K562 (cell line): ENCODE data around the gene TIGAR. TPM values are rescaled to one million over a fixed set of nuclear protein-coding genes. Genes with fewer than 3 reads are reported as not detected.
A peak's percentile ranks its signal among the peaks of the same experiment; 100 is the strongest.

Source experiments
- ATAC-seq: fragments of 200-7000 bp; cut with Tn5 transposase; 3 replicates; pipeline ENCODE4 v1.9.1; 2020; ENCODE audit warnings: moderate library complexity
- BruUV-seq: library from RNA; stranded (reverse); fragments of 400-500 nt; replicated peaks from 2 replicates; lab custom pipeline; 2021; lab: Mats Ljungman, UMichigan
- CTCF ChIA-PET: fragments of 300-600 bp; formaldehyde crosslinking; extraction: SDS; loops from one replicate; lab custom pipeline; 2021; ENCODE audit warnings: low intra/inter-chr PET ratio; lab: Yijun Ruan, JAX
- POLR2A ChIA-PET: fragments of 300-600, 350-650 bp; sonication (Branson Sonifier 250); formaldehyde crosslinking; extraction: SDS; loops from one replicate; lab custom pipeline; 2021; ENCODE audit warnings: antibody characterized with exemption, inconsistent platforms; lab: Yijun Ruan, JAX
- DNase-seq, 4 experiments: peaks; one replicate each; pipeline versions ENCODE4 v3.0.0 to v3.0.0-alpha.2; 2011 to 2018; ENCODE audit warnings: low spot score in 3 of 4, mixed read lengths in 3 of 4; ENCODE audit errors: extremely low read depth in 1 of 4
- FAIRE-seq: peaks from 2 replicates; lab custom pipeline; 2011; peaks lifted over from hg19 to GRCh38; lab: Jason Lieb, UNC
- H2AFZ ChIP-seq: 2 replicates; pipeline ENCODE4 v1.6.0; 2011; ENCODE audit warnings: low read depth, low read length, control low read depth, inconsistent platforms
- H3K27ac ChIP-seq: fragments of 200-600 bp; 3 replicates; pipeline ENCODE4 v1.8.0; 2011; ENCODE audit warnings: low read depth, mild to moderate bottlenecking, control low read depth, inconsistent platforms, low read length, moderate library complexity, mixed read lengths; ENCODE audit errors: extremely low read depth
- H3K27me3 ChIP-seq, 2 experiments: fragments of 300-600 bp in 1 of 2; 2 replicates in 1 of 2; 3 replicates in 1 of 2; pipeline versions ENCODE4 v1.6.0 to v1.8.0; 2011; ENCODE audit warnings: inconsistent platforms in 2 of 2, low read length in 2 of 2, mild to moderate bottlenecking in 1 of 2, mixed read lengths in 1 of 2, moderate library complexity in 1 of 2; ENCODE audit not compliant: control insufficient read depth in 2 of 2, insufficient read depth in 2 of 2
- H3K36me3 ChIP-seq: fragments of 300-600 bp; 3 replicates; pipeline ENCODE4 v1.8.0; 2011; ENCODE audit warnings: mild to moderate bottlenecking, low read length, inconsistent platforms; ENCODE audit not compliant: control insufficient read depth, insufficient read depth
- H3K4me1 ChIP-seq, 2 experiments: fragments of 200-600 bp in 1 of 2; replicated peaks in 1 of 2; 2 replicates in 1 of 2; 3 replicates in 1 of 2; pipeline versions ENCODE4 v1.5.1 to v1.8.0; 2011; ENCODE audit warnings: inconsistent platforms in 2 of 2, low read length in 2 of 2, mild to moderate bottlenecking in 1 of 2, mixed read lengths in 1 of 2, moderate library complexity in 1 of 2; ENCODE audit not compliant: control insufficient read depth in 2 of 2, insufficient read depth in 2 of 2
- H3K4me2 ChIP-seq: 2 replicates; pipeline ENCODE4 v1.6.1; 2011; ENCODE audit warnings: low read length, control low read depth, inconsistent platforms, mixed read lengths; ENCODE audit not compliant: insufficient read depth
- H3K4me3 ChIP-seq: fragments of 200-600 bp; sonication (generic), shearing (Covaris generic); 2 replicates; pipeline ENCODE4 v1.5.1; 2016; ENCODE audit warnings: control low read depth, inconsistent platforms
- H3K79me2 ChIP-seq: fragments of 200-600 bp; 3 replicates; pipeline ENCODE4 v1.8.0; 2011; ENCODE audit warnings: low read length, inconsistent platforms; ENCODE audit not compliant: control insufficient read depth, insufficient read depth
- H3K9ac ChIP-seq, 2 experiments: 2 replicates each; pipeline versions ENCODE4 v1.6.0 to v1.6.1; 2011; ENCODE audit warnings: low read depth in 2 of 2, low read length in 2 of 2, control low read depth in 1 of 2, inconsistent platforms in 1 of 2, mild to moderate bottlenecking in 1 of 2, mixed read lengths in 1 of 2; ENCODE audit not compliant: insufficient read depth in 1 of 2
- H3K9me1 ChIP-seq: one replicate; pipeline ENCODE4 v1.6.0; 2011; ENCODE audit warnings: inconsistent platforms, mild to moderate bottlenecking, low read length, moderate library complexity; ENCODE audit not compliant: control insufficient read depth, insufficient read depth
- H3K9me3 ChIP-seq: replicated peaks from 2 replicates; pipeline ENCODE4 v1.5.1; 2011; ENCODE audit warnings: low read depth, low read length, inconsistent platforms; ENCODE audit not compliant: control insufficient read depth, insufficient read depth
- H4K20me1 ChIP-seq: replicated peaks from 2 replicates; pipeline ENCODE4 v1.6.1; 2011; ENCODE audit warnings: low read length, inconsistent platforms, mixed read lengths; ENCODE audit not compliant: control insufficient read depth, insufficient read depth
- ARNT ChIP-seq, 2 experiments: fragments of 450-650 bp; IDR thresholded peaks; 2 replicates each; pipeline ENCODE4 v1.6.1; 2016; ENCODE audit warnings: mild to moderate bottlenecking in 1 of 2
- CBX3 ChIP-seq, 2 experiments: IDR thresholded peaks; 1 replicate in 1 of 2; 2 replicates in 1 of 2; pipeline ENCODE4 v1.6.1; 2012; ENCODE audit warnings: inconsistent platforms in 2 of 2, low read length in 2 of 2, borderline replicate concordance in 1 of 2, control low read depth in 1 of 2
- CHD4 ChIP-seq: fragments of 200-600 bp; sonication (generic); IDR thresholded peaks from 3 replicates; pipeline ENCODE4 v1.6.1; 2012; ENCODE audit warnings: low read depth, mild to moderate bottlenecking, mixed read lengths, low read length, inconsistent platforms; ENCODE audit not compliant: insufficient read depth, insufficient replicate concordance, poor library complexity, severe bottlenecking
- E2F8 ChIP-seq: fragments of 450-650 bp; IDR thresholded peaks from 2 replicates; pipeline ENCODE4 v1.7.1; 2018; ENCODE audit warnings: mild to moderate bottlenecking, low read depth; ENCODE audit not compliant: partially characterized antibody
- REST ChIP-seq, 2 experiments: fragments of 450-650 bp; formaldehyde crosslinking in 1 of 2; IDR thresholded peaks; 2 replicates each; pipeline versions ENCODE4 v1.4.0 to v1.6.1; 2014 to 2020; ENCODE audit warnings: mild to moderate bottlenecking in 2 of 2, borderline replicate concordance in 1 of 2, low read depth in 1 of 2
- SNRNP70 ChIP-seq: fragments of 200-400 bp; formaldehyde crosslinking; optimal IDR thresholded peaks from 2 replicates; pipeline ENCODE3; 2017; ENCODE audit warnings: low read depth, low read length
- ZNF316 ChIP-seq: fragments of 450-650 bp; IDR thresholded peaks from 2 replicates; pipeline ENCODE4 v1.6.1; 2016
- WGBS: fragments of 100-300 bp; shearing (Covaris generic); methylation state at CpG from one replicate; pipeline ENCODE4 v1.1.6; 2016; ENCODE audit warnings: low coverage, mixed read lengths; ENCODE audit not compliant: insufficient coverage; ENCODE audit errors: missing lambda C conversion rate; 5-methylcytosine and 5-hydroxymethylcytosine counted together
- in situ Hi-C: fragments of 300-500 bp; cut with MboI; formaldehyde crosslinking; loops from 4 replicates; pipeline ENCODE4 v1.15.0; 2018; ENCODE audit warnings: inconsistent platforms, mixed read lengths
- intact Hi-C: fragments of 100-400 bp; cut with micrococcal nuclease; formaldehyde crosslinking; loops from 2 replicates; pipeline ENCODE4 v1.14.2; 2022
- polyA plus RNA-seq, 8 experiments: library from polyadenylated mRNA; depleted of rRNA in 4 of 8; stranded (reverse) in 5 of 8; unstranded in 3 of 8; fragments of >200 nt; fragmentation: Nextera tagmentation in 2 of 8; fragmentation: Illumina TruSeq in 1 of 8; extraction: Ambion mirVana in 2 of 8; extraction: Trizol in 1 of 8; gene quantifications; 2 replicates each; pipeline versions ENCODE4 v1.2.1 to v1.2.3, GENCODE V29; 2011 to 2014; ENCODE audit warnings: inconsistent platforms in 1 of 8, missing spikeins in 1 of 8
- total RNA-seq, 7 experiments: library from RNA; depleted of rRNA in 6 of 7; stranded (reverse); fragments of >200 nt in 6 of 7; fragmentation: Illumina TruSeq in 2 of 7; extraction: Trizol in 2 of 7; gene quantifications; 2 replicates each; pipeline versions ENCODE4 v1.2.1 to v1.2.3, GENCODE V29; 2011 to 2021; ENCODE audit warnings: low replicate concordance in 1 of 7

Gene TIGAR
- total and polyA plus RNA-seq, 9 of the 15 experiments (the other 6 are each of a cell fraction or from before 2014, with no cell fraction given), result 0.11 to 1.0 (median 0.53) TPM; not detected in 2

GRCh38 chr12:4383304-4383865 is 62.4 kb downstream of the TIGAR start:
- BruUV-seq, result no TSS peak
- H3K36me3 ChIP-seq, result no peaks in the 10 kb centered on the region
- H3K9ac ChIP-seq, result no peak overlapping the region
- no peak overlapping the region for H2AFZ ChIP-seq
- peak; percentile 18 to 72 (median 46) for DNase-seq
- no peaks in the 10 kb centered on the region for H4K20me1 ChIP-seq
- H3K9me3 ChIP-seq, result no peaks in the 10 kb centered on the region
- H3K79me2 ChIP-seq, result no peaks in the 10 kb centered on the region
- peak; percentile 81 for FAIRE-seq
- CTCF ChIA-PET, result interaction anchor here (0.5 to 1.3 kb wide), 3 partner anchors 144 to 375 kb away, joined by 3 to 4 read pairs (median 4); no protein-coding TSS in a partner anchor
- peaks cover 4 to 7% of the 10 kb centered on the region in 2 experiments; a peak in 4 of 5 replicates for H3K4me1 ChIP-seq
- peak; percentile 95 for ATAC-seq
- POLR2A ChIA-PET, result interaction anchor here (0.8 to 1.0 kb wide), 2 partner anchors 13 to 14 kb away, joined by 3 read pairs; no protein-coding TSS in a partner anchor
- no peak overlapping the region for H3K4me2 ChIP-seq
- intact Hi-C loops (loop anchor here (5.0 kb wide), 1 partner anchor 144 kb away; no protein-coding TSS in a partner anchor), in situ Hi-C loops (no loop called here)
- peaks cover 2 to 14% of the 10 kb centered on the region in 2 experiments; a peak in 3 of 5 replicates for H3K27me3 ChIP-seq
- H3K4me3 ChIP-seq, result no peak overlapping the region
- H3K9me1 ChIP-seq, result no peaks in the 10 kb centered on the region
- 46% methylated on average over 8 of the region's 8 CpGs for WGBS
- H3K27ac ChIP-seq, result no peak overlapping the region
- peak; percentile 60 for TF ChIP-seq REST (IDR thresholded peaks at IDR 0.05; ENCODE audit: borderline replicate concordance)
- TF ChIP-seq REST (CRISPR knock-in tag; IDR thresholded peaks at IDR 0.05; ENCODE audit: low read depth), result no peak
- no peak for TF ChIP-seq CHD4
- no peak for TF ChIP-seq E2F8
- no peak for TF ChIP-seq SNRNP70
- TF ChIP-seq ARNT (IDR thresholded peaks at IDR 0.05), result no peak
- no peak for TF ChIP-seq CBX3 (IDR thresholded peaks at IDR 0.05; ENCODE audit: borderline replicate concordance in 1 of 2, low read length in 2 of 2)
- no peak for TF ChIP-seq ZNF316
